Activated naive CD8-positive, alpha-beta T cell treated with anti-CD3 and anti-CD28 coated beads, Interleukin-2, amount 50 U/mL, for 24 hours (primary cell): ENCODE measurements around the gene FGF12.

ENCODE experiments used
- ATAC-seq: fragments of 150-1000 bp; cut with Tn5 transposase; one replicate; pipeline ENCODE4 v1.10.0; 2021
- DNase-seq: peaks from one replicate; pipeline ENCODE4 v3.0.0; 2021
- H3K27ac Mint-ChIP-seq: one replicate; pipeline ENCODE4 v1.8.0; 2021; ENCODE audit warnings: mild to moderate bottlenecking, mixed read lengths
- H3K27me3 Mint-ChIP-seq: one replicate; pipeline ENCODE4 v1.8.0; 2021; ENCODE audit warnings: mixed read lengths
- H3K36me3 Mint-ChIP-seq: one replicate; pipeline ENCODE4 v1.8.0; 2021; ENCODE audit warnings: low read depth, mixed read lengths
- H3K4me1 Mint-ChIP-seq: one replicate; pipeline ENCODE4 v1.8.0; 2021; ENCODE audit warnings: mixed read lengths
- H3K4me3 Mint-ChIP-seq: one replicate; pipeline ENCODE4 v1.8.0; 2021; ENCODE audit warnings: mild to moderate bottlenecking, moderate library complexity, mixed read lengths
- H3K9me3 Mint-ChIP-seq: one replicate; pipeline ENCODE4 v1.8.0; 2021; ENCODE audit warnings: mixed read lengths

Gene FGF12

DNA sequence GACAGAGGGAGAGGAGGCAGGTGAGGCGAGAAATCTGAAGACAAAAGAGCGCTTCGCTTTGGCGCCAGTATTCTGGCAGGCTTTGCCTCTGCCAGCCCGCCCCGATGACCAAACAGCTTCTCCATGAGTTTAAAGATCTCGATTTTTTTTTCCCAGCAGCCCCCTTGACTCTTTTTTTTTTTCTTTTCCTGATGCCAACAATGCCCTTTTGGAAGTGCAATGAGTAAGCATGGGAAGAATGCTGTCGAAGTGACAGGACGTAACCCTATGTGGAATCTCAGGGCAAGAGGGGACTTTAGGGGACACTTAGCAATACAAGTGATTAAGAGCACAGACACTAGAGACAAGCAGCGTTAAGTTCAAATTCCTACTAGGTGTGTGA, 211.7 kb downstream of the FGF12 start:
- Mint-ChIP-seq H3K27me3 (peaks cover 40% of the 10 kb centered on the region), H3K4me3 (no peak overlapping the region), H3K27ac (no peak overlapping the region), H3K36me3 (no peaks in the 10 kb centered on the region), H3K4me1 (peaks cover 5% of the 10 kb centered on the region), H3K9me3 (peaks cover 6% of the 10 kb centered on the region)
- DNase-seq (no peak), ATAC-seq (no peak)

DNA sequence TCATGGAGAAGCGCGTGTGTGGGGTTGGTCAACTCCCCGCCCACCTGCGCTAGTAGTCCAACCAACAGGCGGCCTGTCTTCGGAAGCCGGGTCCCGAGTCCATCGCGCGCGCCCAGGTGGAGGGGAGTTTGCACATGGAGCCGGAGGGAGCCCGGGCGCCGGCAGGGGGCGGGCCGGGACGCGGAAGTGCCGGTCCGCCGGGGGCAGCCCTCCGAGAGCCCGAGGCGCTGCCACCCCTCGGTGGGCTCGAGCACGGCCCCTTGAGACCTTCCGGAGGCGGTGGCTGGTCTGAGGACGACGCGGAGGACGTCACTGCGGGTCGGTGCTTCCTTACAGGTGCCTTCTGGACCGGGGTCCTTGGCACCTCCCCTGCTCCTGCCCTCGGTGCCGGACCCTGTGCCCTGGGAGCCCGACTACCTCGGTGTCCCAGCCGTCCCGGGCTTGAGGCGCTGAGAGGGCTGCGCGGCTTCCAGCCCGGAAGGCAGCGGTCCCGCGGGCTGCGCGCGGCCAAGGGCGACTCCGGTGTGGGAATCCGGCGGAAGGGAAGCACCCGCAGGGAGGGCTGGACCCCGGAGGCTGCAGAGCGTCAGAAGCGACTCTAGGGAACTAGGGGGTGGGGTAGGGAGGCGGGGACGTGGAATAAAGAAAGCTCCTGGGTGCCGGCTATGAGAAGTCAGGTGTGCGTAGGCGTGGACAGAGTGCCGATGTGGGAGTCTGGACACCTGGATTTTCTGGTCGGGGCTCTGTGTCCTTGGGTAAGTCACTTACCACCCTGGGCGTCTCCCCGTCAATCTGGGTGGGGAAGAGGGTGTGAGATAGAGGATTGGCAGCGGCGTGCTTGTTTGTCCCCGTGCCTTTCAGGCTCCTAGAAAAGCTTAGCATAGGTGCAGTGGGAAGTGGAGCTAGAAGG, 212.3 kb downstream of the FGF12 start:
- no peak for DNase-seq
- H3K4me3 Mint-ChIP-seq = no peak overlapping the region
- ATAC-seq = no peak
- peaks cover 5% of the 10 kb centered on the region for H3K4me1 Mint-ChIP-seq
- H3K36me3 Mint-ChIP-seq = no peaks in the 10 kb centered on the region
- peaks cover 40% of the 10 kb centered on the region for H3K27me3 Mint-ChIP-seq
- H3K27ac Mint-ChIP-seq = no peak overlapping the region
- H3K9me3 Mint-ChIP-seq = peaks cover 6% of the 10 kb centered on the region

DNA sequence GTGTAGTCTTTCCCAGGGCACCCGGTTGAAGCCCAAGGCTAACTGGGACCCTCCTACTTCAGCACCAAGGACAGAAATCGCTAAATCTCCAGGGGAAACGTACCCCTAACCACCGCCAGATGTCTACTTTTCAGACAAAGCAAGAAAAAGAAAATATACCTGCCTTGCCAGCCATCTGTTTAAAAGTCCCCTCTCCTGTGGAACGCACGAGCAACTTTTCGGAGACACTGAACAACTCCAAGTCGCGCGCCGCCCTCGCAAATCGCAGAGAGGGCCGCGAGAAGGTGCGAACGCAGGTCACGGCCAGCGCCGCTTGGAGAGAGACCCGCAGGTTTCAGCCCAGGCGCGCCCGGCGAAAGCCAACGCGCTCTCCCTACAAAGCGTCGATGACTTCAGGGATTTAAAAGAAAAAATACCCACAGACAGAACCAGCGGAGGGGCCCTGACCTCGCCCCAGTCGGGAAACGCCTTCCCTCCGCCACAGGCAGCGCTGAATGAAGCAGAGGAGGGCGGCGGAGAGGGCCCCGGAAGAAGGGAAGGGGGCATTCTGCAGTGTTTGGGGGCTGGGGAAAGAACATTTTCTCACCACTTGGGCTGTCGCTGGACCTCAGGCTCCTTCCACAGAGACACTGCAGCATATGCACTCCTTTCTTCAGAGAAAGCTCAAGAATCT, 213.1 kb downstream of the FGF12 start:
- peaks cover 40% of the 10 kb centered on the region for H3K27me3 Mint-ChIP-seq
- no peaks in the 10 kb centered on the region for H3K36me3 Mint-ChIP-seq
- DNase-seq = no peak
- no peak for ATAC-seq
- H3K4me1 Mint-ChIP-seq = peaks cover 5% of the 10 kb centered on the region
- no peak overlapping the region for H3K4me3 Mint-ChIP-seq
- H3K9me3 Mint-ChIP-seq = peaks cover 6% of the 10 kb centered on the region
- H3K27ac Mint-ChIP-seq = no peak overlapping the region

DNA sequence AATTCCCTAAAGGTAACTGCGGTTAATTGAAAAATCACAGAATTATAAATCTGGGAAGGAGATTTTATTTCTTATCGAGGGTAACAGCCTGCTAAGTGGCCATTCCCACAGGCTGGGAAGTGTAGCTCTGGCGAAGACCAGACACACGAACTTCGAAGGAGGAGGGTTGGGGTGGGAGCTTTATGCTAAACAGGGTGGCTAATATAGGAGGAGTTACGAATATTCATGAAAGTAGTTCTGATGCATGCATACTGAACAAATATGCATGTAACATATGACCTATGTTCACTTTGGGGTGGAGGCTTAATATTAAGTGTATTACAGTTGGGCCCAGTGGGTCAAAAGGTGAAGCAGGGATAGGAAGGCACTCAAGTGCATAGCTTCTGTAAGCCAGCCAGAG, 221.6 kb downstream of the FGF12 start:
- DNase-seq (no peak), ATAC-seq (no peak)
- Mint-ChIP-seq H3K4me1 (no peaks in the 10 kb centered on the region), H3K27me3 (peaks cover 11% of the 10 kb centered on the region), H3K4me3 (no peak overlapping the region), H3K9me3 (peaks cover 4% of the 10 kb centered on the region), H3K27ac (no peak overlapping the region), H3K36me3 (no peaks in the 10 kb centered on the region)

- peaks cover 6% of the 10 kb centered on the region for H3K27me3 Mint-ChIP-seq
- DNase-seq (no peak), ATAC-seq (no peak)
- H3K9me3 Mint-ChIP-seq = no peaks in the 10 kb centered on the region
- no peaks in the 10 kb centered on the region for H3K4me1 Mint-ChIP-seq
- no peak overlapping the region for H3K27ac Mint-ChIP-seq
- no peak overlapping the region for H3K4me3 Mint-ChIP-seq
- H3K36me3 Mint-ChIP-seq = no peaks in the 10 kb centered on the region
Observed at GRCh38 chr3:192501401-192501800, 225.9 kb downstream of the FGF12 start.

GRCh38 chr3:192496905-192497587, 230.3 kb downstream of the FGF12 start:
- Mint-ChIP-seq H3K36me3 (no peaks in the 10 kb centered on the region), H3K9me3 (no peaks in the 10 kb centered on the region), H3K4me1 (peaks cover 5% of the 10 kb centered on the region), H3K27me3 (no peaks in the 10 kb centered on the region), H3K27ac (no peak overlapping the region), H3K4me3 (no peak overlapping the region)
- DNase-seq (no peak), ATAC-seq (no peak)

DNA sequence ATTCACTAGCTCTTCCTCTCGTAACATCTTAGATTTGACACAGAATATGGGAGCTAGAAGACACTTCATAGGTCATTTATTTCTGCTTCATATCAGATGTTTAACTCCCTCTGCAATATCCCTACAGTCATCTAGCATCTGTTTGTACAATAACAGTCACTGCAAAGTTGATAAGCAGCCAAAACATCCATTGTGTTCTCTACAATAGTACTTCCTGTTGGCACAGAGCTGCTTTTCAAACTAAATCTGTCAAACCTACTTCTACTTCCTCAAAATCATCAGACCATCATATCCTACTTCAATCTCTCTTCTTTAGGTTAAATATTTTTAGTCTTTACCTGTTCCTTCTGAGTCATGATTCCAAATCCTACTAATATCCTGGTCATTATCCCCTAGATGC, 233.2 kb downstream of the FGF12 start:
- no peak for DNase-seq
- Mint-ChIP-seq H3K27ac (no peak overlapping the region), H3K4me3 (no peak overlapping the region)

DNA sequence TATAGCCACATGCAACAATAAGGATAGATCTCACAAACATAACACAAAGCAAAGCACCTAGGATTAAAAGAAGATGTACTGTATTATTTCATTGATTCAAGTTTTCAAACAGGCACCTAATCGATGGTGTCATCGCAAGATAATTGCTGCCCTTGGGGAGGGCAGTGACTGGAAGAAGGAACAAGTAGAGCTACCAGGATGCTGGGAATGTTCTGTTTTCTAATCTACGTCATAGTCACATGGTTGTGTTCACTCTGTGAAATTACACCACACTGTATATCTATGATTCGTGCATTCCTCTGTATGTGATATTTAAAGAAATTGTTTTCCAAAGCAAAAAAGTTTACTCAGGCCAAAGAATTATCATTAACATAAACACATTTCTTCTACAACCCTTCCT, 236.6 kb downstream of the FGF12 start:
- no peak for ATAC-seq
- no peak for DNase-seq
- Mint-ChIP-seq H3K4me1 (peaks cover 5% of the 10 kb centered on the region), H3K9me3 (no peaks in the 10 kb centered on the region), H3K27me3 (no peaks in the 10 kb centered on the region), H3K36me3 (no peaks in the 10 kb centered on the region), H3K27ac (no peak overlapping the region), H3K4me3 (no peak overlapping the region)

More for the DNA sequence above, 233.2 kb downstream of the FGF12 start:
- H3K36me3 Mint-ChIP-seq = no peaks in the 10 kb centered on the region
- no peaks in the 10 kb centered on the region for H3K9me3 Mint-ChIP-seq
- H3K27me3 Mint-ChIP-seq = no peaks in the 10 kb centered on the region
- ATAC-seq = no peak
- H3K4me1 Mint-ChIP-seq = peaks cover 5% of the 10 kb centered on the region

DNA sequence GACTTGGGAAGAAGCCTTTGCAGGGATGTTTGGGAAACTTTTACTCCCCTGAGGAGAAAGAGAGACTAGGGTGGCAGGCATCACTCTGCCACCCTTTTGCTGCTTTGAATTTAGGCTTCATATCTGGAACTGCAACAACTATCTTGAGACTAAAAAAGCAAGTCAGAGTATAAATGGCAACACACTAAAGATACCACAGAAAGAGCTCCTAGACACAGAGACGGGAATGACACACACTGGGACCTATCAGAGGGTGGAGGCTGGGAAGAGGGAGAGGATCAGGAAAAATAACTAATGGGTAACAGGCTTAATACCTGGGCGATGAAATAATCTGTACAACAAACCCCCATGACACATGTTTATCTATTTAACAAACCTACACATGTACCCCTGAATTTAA, 237.8 kb downstream of the FGF12 start:
- Mint-ChIP-seq H3K36me3 (no peaks in the 10 kb centered on the region), H3K27me3 (no peaks in the 10 kb centered on the region), H3K4me3 (no peak overlapping the region)

GRCh38 chr3:192487033-192487432, 240.3 kb downstream of the FGF12 start:
- Mint-ChIP-seq H3K4me1 (no peaks in the 10 kb centered on the region), H3K4me3 (no peak overlapping the region), H3K36me3 (no peaks in the 10 kb centered on the region), H3K9me3 (no peaks in the 10 kb centered on the region), H3K27ac (no peak overlapping the region), H3K27me3 (no peaks in the 10 kb centered on the region)
- no peak for DNase-seq
- ATAC-seq = no peak

More for the DNA sequence above, 237.8 kb downstream of the FGF12 start:
- DNase-seq (no peak), ATAC-seq (no peak)
- Mint-ChIP-seq H3K4me1 (peaks cover 5% of the 10 kb centered on the region), H3K27ac (no peak overlapping the region), H3K9me3 (no peaks in the 10 kb centered on the region)

- Mint-ChIP-seq H3K27me3 (peaks cover 5% of the 10 kb centered on the region), H3K9me3 (no peaks in the 10 kb centered on the region), H3K4me3 (no peak overlapping the region), H3K4me1 (no peaks in the 10 kb centered on the region), H3K36me3 (no peaks in the 10 kb centered on the region), H3K27ac (no peak overlapping the region)
- ATAC-seq (no peak), DNase-seq (no peak)
Observed at GRCh38 chr3:192482809-192483208, 244.5 kb downstream of the FGF12 start.

DNA sequence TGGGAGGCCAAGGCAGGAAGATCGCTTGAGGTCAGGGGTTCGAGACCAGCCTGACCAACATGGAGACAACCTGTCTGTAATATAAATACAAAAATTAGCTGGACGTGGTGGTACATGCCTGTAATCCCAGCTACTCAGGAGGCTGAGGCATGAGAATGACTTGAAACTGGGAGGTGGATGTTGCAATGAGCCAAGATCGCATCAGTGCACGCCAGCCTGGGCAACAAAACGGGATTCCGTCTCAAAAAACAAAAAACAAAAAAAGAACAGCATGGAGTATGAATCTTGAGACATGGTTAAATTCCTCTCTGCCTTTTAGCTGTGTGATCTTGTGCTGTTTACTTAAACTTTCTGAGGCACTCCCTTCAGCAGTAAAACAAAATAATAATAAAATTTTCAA, 244.9 kb downstream of the FGF12 start:
- H3K4me1 Mint-ChIP-seq = no peaks in the 10 kb centered on the region
- H3K27ac Mint-ChIP-seq = no peak overlapping the region
- DNase-seq (no peak), ATAC-seq (no peak)
- H3K4me3 Mint-ChIP-seq = no peak overlapping the region
- peaks cover 5% of the 10 kb centered on the region for H3K27me3 Mint-ChIP-seq
- no peaks in the 10 kb centered on the region for H3K36me3 Mint-ChIP-seq
- H3K9me3 Mint-ChIP-seq = no peaks in the 10 kb centered on the region

- ATAC-seq (no peak), DNase-seq (no peak)
- H3K27ac Mint-ChIP-seq = no peak overlapping the region
- no peaks in the 10 kb centered on the region for H3K9me3 Mint-ChIP-seq
- H3K36me3 Mint-ChIP-seq = no peaks in the 10 kb centered on the region
- H3K27me3 Mint-ChIP-seq = peaks cover 7% of the 10 kb centered on the region
- H3K4me1 Mint-ChIP-seq = no peaks in the 10 kb centered on the region
- H3K4me3 Mint-ChIP-seq = no peak overlapping the region
Observed at GRCh38 chr3:192481638-192482037, 245.7 kb downstream of the FGF12 start.

- Mint-ChIP-seq H3K4me1 (no peaks in the 10 kb centered on the region), H3K27me3 (peaks cover 22% of the 10 kb centered on the region), H3K9me3 (no peaks in the 10 kb centered on the region), H3K27ac (no peak overlapping the region), H3K4me3 (no peak overlapping the region), H3K36me3 (no peaks in the 10 kb centered on the region)
- peak; percentile 47 for ATAC-seq
- DNase-seq = peak; percentile 38
Observed at GRCh38 chr3:192467230-192468140, 259.9 kb downstream of the FGF12 start.
